CD14-positive monocyte (primary cell): ENCODE results near the gene VIP. TPM values are rescaled to one million over a fixed set of nuclear protein-coding genes. Genes with fewer than 3 reads are reported as not detected.

ENCODE experiments used
- DNase-seq, 3 donors: peaks; one replicate each; pipeline ENCODE4 v3.0.0-alpha.2; 2011 to 2022
- H2AFZ ChIP-seq: 2 replicates; pipeline ENCODE4 v1.6.0; 2012; ENCODE audit warnings: mild to moderate bottlenecking, low read depth, low read length, inconsistent platforms; ENCODE audit not compliant: insufficient read depth, poor library complexity, severe bottlenecking
- H3K27ac ChIP-seq, 2 donors: 1 replicate in 1 of 2; 2 replicates in 1 of 2; pipeline ENCODE4 v1.5.1; 2012 to 2013; ENCODE audit warnings: low read length in 2 of 2, control low read depth in 1 of 2, inconsistent platforms in 1 of 2, low read depth in 1 of 2, mild to moderate bottlenecking in 1 of 2
- H3K27me3 ChIP-seq, 2 donors: one replicate each; pipeline versions ENCODE4 v1.6.0 to v1.6.1; 2011 to 2013; ENCODE audit warnings: low read length in 2 of 2; ENCODE audit not compliant: control insufficient read depth in 2 of 2, insufficient read depth in 2 of 2
- H3K36me3 ChIP-seq, 2 donors: replicated peaks in 1 of 2; 1 replicate in 1 of 2; 2 replicates in 1 of 2; pipeline versions ENCODE4 v1.5.1 to v1.6.1; 2012 to 2013; ENCODE audit warnings: low read length in 2 of 2, control low read depth in 1 of 2, inconsistent platforms in 1 of 2, mild to moderate bottlenecking in 1 of 2; ENCODE audit not compliant: insufficient read depth in 2 of 2, control insufficient read depth in 1 of 2
- H3K4me1 ChIP-seq, 2 donors: 1 replicate in 1 of 2; 2 replicates in 1 of 2; pipeline versions ENCODE4 v1.5.1 to v1.6.1; 2012 to 2013; ENCODE audit warnings: low read length in 2 of 2, control low read depth in 1 of 2, inconsistent platforms in 1 of 2, mild to moderate bottlenecking in 1 of 2, moderate library complexity in 1 of 2; ENCODE audit not compliant: insufficient read depth in 2 of 2, control insufficient read depth in 1 of 2
- H3K4me2 ChIP-seq: replicated peaks from 2 replicates; pipeline ENCODE3; 2012; ENCODE audit warnings: low read length, moderate library complexity, mild to moderate bottlenecking; ENCODE audit not compliant: poor library complexity, severe bottlenecking; ENCODE audit errors: extremely low read depth
- H3K4me3 ChIP-seq, 3 experiments: fragments of 200-600 bp in 1 of 3; sonication (generic) in 1 of 3; replicated peaks in 1 of 3; 1 replicate in 2 of 3; 2 replicates in 1 of 3; pipeline ENCODE4 v1.5.1; 2011 to 2013; ENCODE audit warnings: low read length in 3 of 3, mild to moderate bottlenecking in 3 of 3, control low read depth in 2 of 3, low read depth in 2 of 3, inconsistent platforms in 1 of 3, moderate library complexity in 1 of 3
- H3K79me2 ChIP-seq: 2 replicates; pipeline ENCODE4 v1.6.0; 2012; ENCODE audit warnings: mild to moderate bottlenecking, control low read depth, inconsistent platforms, low read length, moderate library complexity; ENCODE audit not compliant: insufficient read depth
- H3K9ac ChIP-seq: 2 replicates; pipeline ENCODE4 v1.6.0; 2017; ENCODE audit warnings: low read length, mild to moderate bottlenecking; ENCODE audit not compliant: insufficient read depth, poor library complexity, severe bottlenecking
- H3K9me3 ChIP-seq, 2 donors: replicated peaks in 1 of 2; 1 replicate in 1 of 2; 2 replicates in 1 of 2; pipeline versions ENCODE4 v1.5.1 to v1.6.1; 2012 to 2013; ENCODE audit warnings: low read length in 2 of 2, control low read depth in 1 of 2; ENCODE audit not compliant: control insufficient read depth in 1 of 2, insufficient read depth in 1 of 2
- H4K20me1 ChIP-seq: 2 replicates; pipeline ENCODE4 v1.6.0; 2012; ENCODE audit warnings: mild to moderate bottlenecking, low read length, control low read depth, moderate library complexity; ENCODE audit not compliant: insufficient read depth
- H3K27ac Mint-ChIP-seq, 7 donors: one replicate each; pipeline ENCODE4 v1.8.0; 2020; ENCODE audit warnings: mild to moderate bottlenecking in 7 of 7, mixed read lengths in 7 of 7, moderate library complexity in 6 of 7, inconsistent platforms in 2 of 7
- H3K27me3 Mint-ChIP-seq, 3 donors: one replicate each; pipeline ENCODE4 v1.8.0; 2021 to 2022; ENCODE audit warnings: low read depth in 3 of 3, mild to moderate bottlenecking in 3 of 3, mixed read lengths in 3 of 3, moderate library complexity in 3 of 3, inconsistent platforms in 1 of 3
- H3K36me3 Mint-ChIP-seq, 2 donors: one replicate each; pipeline ENCODE4 v1.8.0; 2020; ENCODE audit warnings: mixed read lengths in 2 of 2, inconsistent platforms in 1 of 2, mild to moderate bottlenecking in 1 of 2
- H3K4me1 Mint-ChIP-seq: one replicate; pipeline ENCODE4 v1.8.0; 2020; ENCODE audit warnings: mild to moderate bottlenecking, mixed read lengths
- H3K4me3 Mint-ChIP-seq, 2 donors: one replicate each; pipeline ENCODE4 v1.8.0; 2020; ENCODE audit warnings: mild to moderate bottlenecking in 2 of 2, mixed read lengths in 2 of 2, moderate library complexity in 1 of 2
- H3K9me3 Mint-ChIP-seq, 7 donors: one replicate each; pipeline ENCODE4 v1.8.0; 2020 to 2022; ENCODE audit warnings: mixed read lengths in 7 of 7, mild to moderate bottlenecking in 6 of 7, moderate library complexity in 6 of 7, inconsistent platforms in 2 of 7
- WGBS: methylation state at CpG from one replicate; pipeline ENCODE4 v1.1.5; 2013; ENCODE audit warnings: missing lambda C conversion rate; ENCODE audit not compliant: insufficient coverage; 5-methylcytosine and 5-hydroxymethylcytosine counted together
- intact Hi-C, 2 donors: fragments of 100-400 bp; cut with micrococcal nuclease; formaldehyde crosslinking; loops; one replicate each; pipeline versions ENCODE4 v1.15.0 to v1.15.1; 2023
- polyA plus RNA-seq, 3 donors: library from polyadenylated mRNA; depleted of rRNA in 1 of 3; unstranded in 2 of 3; stranded (reverse) in 1 of 3; fragments of 300-500 nt in 2 of 3; fragments of >200 nt in 1 of 3; fragmentation: Illumina TruSeq in 2 of 3; gene quantifications; 1 replicate in 2 of 3; 2 replicates in 1 of 3; pipeline ENCODE4 v1.2.3, GENCODE V29; 2012 to 2021
- TF ChIP-seq, protein P1 (sequence below): fragments of 200-600 bp; IDR thresholded peaks from one replicate; pipeline ENCODE4 v1.8.0; 2022; ENCODE audit warnings: antibody characterized with exemption, mild to moderate bottlenecking

The VIP gene
- polyA plus RNA-seq, 3 donors, result not detected

DNA sequence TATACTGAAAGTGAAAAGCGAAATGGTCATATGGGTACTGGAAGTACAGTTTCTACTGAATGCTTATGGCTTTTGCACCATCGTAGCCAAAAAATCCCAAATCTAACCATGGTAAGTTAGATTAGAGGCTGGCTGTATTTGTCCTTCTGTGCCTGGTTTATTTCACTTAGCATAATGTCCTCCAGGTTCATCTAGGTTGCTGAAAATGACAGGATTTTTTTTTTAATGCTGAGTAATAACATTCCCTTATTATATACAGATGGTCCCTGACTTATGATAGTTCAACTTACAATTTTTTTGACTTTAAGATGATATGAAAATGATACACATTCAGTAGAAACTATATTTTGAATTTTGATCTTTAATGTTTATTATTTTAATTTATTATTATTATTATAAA, 45.3 kb upstream of the VIP start:
- no peak overlapping the region for H3K27ac Mint-ChIP-seq
- TF ChIP-seq, protein P1, sequence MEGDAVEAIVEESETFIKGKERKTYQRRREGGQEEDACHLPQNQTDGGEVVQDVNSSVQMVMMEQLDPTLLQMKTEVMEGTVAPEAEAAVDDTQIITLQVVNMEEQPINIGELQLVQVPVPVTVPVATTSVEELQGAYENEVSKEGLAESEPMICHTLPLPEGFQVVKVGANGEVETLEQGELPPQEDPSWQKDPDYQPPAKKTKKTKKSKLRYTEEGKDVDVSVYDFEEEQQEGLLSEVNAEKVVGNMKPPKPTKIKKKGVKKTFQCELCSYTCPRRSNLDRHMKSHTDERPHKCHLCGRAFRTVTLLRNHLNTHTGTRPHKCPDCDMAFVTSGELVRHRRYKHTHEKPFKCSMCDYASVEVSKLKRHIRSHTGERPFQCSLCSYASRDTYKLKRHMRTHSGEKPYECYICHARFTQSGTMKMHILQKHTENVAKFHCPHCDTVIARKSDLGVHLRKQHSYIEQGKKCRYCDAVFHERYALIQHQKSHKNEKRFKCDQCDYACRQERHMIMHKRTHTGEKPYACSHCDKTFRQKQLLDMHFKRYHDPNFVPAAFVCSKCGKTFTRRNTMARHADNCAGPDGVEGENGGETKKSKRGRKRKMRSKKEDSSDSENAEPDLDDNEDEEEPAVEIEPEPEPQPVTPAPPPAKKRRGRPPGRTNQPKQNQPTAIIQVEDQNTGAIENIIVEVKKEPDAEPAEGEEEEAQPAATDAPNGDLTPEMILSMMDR, result no peak
- intact Hi-C loops, result no loop called here

DNA sequence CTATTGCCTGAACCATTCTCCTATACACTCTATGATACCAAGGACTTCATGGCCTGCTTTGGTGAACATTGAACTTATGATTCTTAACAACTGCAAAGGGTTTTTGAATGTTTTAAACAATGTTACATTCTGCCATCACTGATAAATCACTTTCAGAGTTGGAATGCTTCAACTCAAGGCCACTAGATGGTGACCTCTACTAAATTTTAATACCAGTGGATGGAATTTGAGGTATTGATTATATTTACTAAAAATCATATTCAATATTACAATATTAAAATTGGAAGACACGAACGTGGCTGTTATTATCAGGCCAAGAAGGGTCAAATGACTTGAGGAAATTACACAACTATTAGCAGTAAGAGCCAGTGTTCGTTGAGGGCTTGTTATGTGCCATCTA, 34.3 kb upstream of the VIP start:
- H3K27ac ChIP-seq, result no peak overlapping the region
- no peak overlapping the region for H3K4me3 ChIP-seq
- no peaks in the 10 kb centered on the region for H4K20me1 ChIP-seq
- Mint-ChIP-seq H3K4me1 (no peaks in the 10 kb centered on the region), H3K9me3 (peaks cover 0 to 8% (median 3%) of the 10 kb centered on the region in 7 donors), H3K36me3 (no peaks in the 10 kb centered on the region), H3K27ac (no peak overlapping the region), H3K27me3 (no peaks in the 10 kb centered on the region), H3K4me3 (no peak overlapping the region)
- H3K4me1 ChIP-seq, result no peaks in the 10 kb centered on the region
- no peak overlapping the region for H2AFZ ChIP-seq
- no peak overlapping the region for H3K4me2 ChIP-seq
- no peaks in the 10 kb centered on the region for H3K79me2 ChIP-seq
- no CpG with 5 or more reads among the region's 3 CpGs for WGBS
- H3K9ac ChIP-seq, result no peak overlapping the region
- no peaks in the 10 kb centered on the region for H3K27me3 ChIP-seq
- no peaks in the 10 kb centered on the region for H3K36me3 ChIP-seq
- H3K9me3 ChIP-seq, result no peaks in the 10 kb centered on the region
- TF ChIP-seq, protein P1, result no peak
- no peak for DNase-seq
- intact Hi-C loops, result no loop called here

More for the DNA sequence above, 45.3 kb upstream of the VIP start:
- Mint-ChIP-seq H3K9me3 (peaks cover 0 to 3% (median 0%) of the 10 kb centered on the region in 7 donors), H3K36me3 (no peaks in the 10 kb centered on the region), H3K4me3 (no peak overlapping the region), H3K4me1 (peaks cover 7% of the 10 kb centered on the region), H3K27me3 (peaks cover 0 to 12% (median 1%) of the 10 kb centered on the region in 3 donors)
- H3K79me2 ChIP-seq, result no peaks in the 10 kb centered on the region
- H3K4me3 ChIP-seq, result no peak overlapping the region
- no peak overlapping the region for H2AFZ ChIP-seq
- no peaks in the 10 kb centered on the region for H3K9me3 ChIP-seq
- H3K9ac ChIP-seq, result no peak overlapping the region
- DNase-seq, result no peak
- H3K36me3 ChIP-seq, result no peaks in the 10 kb centered on the region
- H3K4me1 ChIP-seq, result no peaks in the 10 kb centered on the region
- no CpG with 5 or more reads among the region's 2 CpGs for WGBS
- H3K27me3 ChIP-seq, result peaks cover 4 to 6% of the 10 kb centered on the region in 2 donors
- H4K20me1 ChIP-seq, result no peaks in the 10 kb centered on the region
- no peak overlapping the region for H3K4me2 ChIP-seq
- no peak overlapping the region for H3K27ac ChIP-seq
